AG08396 (cell line): Measurements from ENCODE around the gene NID2.

ENCODE experiments used
- DNase-seq: peaks from one replicate; pipeline ENCODE4 v3.0.0; 2012; ENCODE audit warnings: low spot score, mixed read lengths

Gene NID2

GRCh38 chr14:52079239-52079959 lies 10.5 kb upstream of the NID2 start:
- DNase-seq = no peak

GRCh38 chr14:52078721-52079120 lies 9.9 kb upstream of the NID2 start:
- no peak for DNase-seq

DNA sequence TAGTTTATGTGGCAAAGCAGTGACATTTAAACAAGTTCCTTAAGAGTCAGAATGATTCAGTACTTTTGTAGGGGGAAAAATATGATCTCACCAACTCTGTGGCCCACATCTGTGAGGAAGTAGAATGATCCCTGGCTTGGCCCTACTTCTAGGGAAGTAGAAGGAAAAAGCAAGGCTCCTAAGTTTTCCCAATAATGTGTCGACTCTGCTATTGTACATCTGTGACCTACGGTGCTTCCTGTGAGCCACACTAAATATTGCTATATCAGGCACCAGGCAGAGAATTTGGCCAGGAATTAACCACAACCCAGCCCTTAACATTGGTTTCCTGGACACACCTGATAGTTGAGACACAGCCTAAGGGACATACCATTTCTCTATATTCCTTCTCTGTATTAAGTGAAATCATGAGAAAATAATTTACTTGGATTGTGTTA lies 9.3 kb upstream of the NID2 start:
- DNase-seq = no peak

DNA sequence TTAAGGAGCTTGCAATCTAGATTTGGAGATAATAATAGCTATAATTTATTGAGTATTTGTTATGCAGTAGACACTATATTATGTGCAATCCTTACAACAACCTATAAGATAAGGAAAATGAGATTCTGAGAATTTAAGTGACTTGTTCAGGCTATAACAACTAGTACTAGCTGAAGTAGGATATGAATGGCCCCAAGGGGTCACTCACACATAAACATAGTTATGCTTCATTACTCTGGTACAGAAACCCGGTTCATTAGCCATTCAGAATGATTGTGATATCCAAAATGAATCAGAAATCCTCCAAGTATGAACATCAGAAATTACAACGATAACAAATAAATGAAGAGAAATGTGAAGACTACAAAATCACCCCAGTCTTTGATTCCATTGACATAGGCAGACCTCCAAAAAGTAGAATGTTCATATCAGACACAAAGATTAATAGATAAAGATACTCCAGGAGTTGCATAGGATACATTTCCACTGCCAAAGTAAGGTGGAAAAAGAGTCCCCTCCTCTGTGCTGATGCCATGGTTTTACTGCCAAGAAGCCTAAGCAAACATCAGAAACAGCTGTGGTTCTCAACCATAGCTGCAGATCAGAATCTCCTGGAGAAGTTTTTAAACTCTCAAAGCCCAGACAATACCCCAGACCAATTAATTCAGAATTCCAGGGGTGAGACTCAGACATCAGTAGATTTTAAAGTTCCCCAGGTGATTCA lies 8.6 kb upstream of the NID2 start:
- DNase-seq = no peak

DNA sequence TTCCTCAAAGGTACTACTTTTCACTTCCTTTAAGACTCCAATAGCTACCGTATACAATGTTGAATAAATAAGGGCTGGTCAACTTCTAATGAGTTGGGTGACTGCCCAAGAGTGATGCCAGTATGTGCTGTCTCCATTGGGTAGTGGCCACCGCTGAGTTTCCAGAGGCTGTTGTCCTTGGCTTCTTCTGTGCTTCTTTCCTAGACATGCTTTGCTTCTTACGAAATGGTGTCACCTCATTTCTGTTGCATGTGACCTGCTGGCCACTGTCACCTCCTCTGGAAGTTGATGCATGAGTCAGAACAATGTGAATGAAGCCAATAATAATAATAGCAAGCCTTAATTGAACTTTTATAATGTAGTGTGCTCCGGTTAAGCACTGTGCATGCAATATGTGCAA lies 7.5 kb upstream of the NID2 start:
- peak; percentile 39 for DNase-seq

- DNase-seq = no peak
Measured at GRCh38 chr14:52075371-52075770, 6.5 kb upstream of the NID2 start.

GRCh38 chr14:52073251-52073650 lies 4.4 kb upstream of the NID2 start:
- no peak for DNase-seq

DNA sequence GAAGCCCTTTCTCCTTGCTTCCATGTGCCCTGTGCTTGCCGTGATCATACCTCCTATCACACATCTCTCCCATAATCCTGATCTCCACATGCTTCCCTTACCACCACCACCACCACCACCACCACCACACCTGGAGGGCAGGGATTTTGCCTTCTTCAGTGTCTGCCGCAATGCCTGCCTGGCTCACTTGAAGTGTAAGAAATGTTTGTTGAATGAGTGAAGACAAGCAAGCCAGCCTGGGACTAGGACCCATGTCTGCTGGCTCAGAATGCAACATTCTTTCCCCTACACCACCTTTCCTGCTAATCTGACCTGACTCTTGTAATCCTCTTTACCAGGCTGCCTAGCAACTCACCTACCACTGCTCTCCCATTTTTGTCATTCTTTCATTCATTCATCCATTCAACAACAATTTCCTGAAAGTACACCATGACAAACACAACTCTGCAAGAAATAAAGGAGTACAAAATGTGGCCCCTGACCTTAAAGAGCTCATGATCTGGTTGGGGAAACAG lies 3.5 kb upstream of the NID2 start:
- no peak for DNase-seq

GRCh38 chr14:52071675-52072074 lies 2.8 kb upstream of the NID2 start:
- no peak for DNase-seq

- DNase-seq = no peak
Measured at GRCh38 chr14:52070051-52070431, 1.2 kb upstream of the NID2 start.

DNA sequence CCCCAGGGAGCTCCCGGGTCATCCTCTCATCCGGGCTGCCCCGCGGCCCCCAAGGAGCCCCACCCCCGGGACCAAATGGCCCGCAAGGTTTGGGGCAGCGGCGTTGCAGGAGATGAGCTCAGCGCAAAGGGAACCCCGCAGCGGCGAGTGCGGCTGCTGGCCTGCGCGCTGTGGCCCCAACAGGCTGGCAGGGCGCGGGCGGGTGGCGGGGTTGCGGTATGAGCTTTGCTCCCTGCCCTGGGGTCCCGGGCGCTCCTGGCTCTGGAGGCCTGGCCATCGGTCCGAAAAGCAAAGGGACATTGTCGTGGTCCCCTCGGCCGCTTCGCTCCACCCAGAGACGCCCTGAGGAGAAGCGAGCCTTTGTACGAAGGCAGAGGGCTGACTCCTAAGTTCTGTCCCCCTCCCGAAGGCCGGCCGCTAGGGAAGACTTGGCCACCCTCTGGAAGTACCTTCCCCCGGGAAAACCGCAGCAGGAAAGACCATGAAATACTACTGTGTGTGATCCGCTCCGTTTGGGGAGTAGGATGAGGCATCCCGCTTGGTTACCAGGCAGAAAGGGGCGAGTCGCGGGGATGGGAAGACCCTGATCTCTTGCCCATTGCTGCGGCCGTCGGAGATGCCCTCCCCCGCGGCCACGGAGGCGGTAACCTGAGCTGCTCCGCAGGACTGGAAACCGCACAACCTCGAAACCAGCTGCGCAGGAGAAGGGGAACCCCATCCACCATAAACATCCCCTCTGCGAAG lies 620 bp upstream of the NID2 start:
- DNase-seq = no peak

- peak; percentile 45 for DNase-seq
Measured at GRCh38 chr14:52067873-52068614, 815 bp downstream of the NID2 start.

GRCh38 chr14:52064174-52064573 lies 4.7 kb downstream of the NID2 start:
- no peak for DNase-seq

DNA sequence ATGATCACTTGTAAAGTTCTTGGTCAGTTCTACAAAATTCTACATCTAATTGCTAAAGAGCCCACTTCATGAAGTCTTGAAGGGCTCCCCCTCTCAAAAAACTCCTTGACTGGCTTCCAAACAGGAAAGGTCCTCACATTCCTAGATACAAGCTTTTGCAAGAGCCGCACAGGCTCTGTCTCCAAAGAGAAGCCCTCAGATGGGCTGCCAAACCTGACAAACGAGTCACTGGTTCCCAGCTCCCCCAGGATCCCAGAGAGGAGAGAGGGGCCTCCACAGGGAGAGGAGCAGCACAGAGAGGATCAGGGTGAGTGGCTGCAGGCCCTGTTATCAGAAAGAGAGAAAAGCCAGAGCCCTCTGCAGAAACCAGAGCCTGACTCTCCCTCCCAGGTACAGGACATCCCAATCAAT lies 5.8 kb downstream of the NID2 start:
- no peak for DNase-seq

DNA sequence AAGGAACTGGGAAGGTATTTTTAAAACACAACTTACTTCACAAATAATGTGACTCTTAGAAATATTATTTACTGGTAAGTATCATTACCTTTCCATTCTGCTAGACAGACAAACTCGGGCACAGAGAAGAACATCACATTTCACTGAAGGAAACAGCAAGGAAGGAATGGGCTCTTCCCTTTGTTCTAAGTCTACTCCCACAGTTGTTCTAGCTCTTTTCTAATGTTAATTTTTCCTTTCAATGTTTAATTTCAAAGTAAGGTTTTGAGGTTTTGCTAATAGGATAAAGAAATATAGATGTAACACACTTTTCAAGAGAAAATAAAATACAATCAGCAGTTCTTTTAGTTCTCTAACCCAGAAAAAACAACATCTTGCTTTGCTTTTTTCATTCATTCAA lies 7.0 kb downstream of the NID2 start:
- DNase-seq = no peak

DNA sequence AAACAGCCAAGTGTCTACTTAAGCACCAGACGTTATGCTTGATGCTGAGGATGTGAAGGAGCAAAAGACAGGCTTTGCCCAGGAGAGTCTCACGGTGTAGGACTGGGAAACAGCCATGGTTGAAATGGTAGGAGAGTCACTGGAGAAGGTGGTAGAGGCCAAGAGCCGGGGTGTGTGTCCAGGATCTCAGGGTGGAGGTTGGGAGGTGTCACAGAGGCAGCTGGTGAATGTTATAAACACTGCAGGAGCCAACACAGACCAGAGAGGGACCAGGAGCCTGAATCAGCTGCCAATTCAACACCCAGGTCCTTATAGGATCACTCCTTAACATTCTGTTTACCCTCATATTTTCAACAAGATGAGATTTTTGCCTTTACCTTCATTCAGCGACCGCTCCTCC lies 7.5 kb downstream of the NID2 start:
- DNase-seq = no peak

DNA sequence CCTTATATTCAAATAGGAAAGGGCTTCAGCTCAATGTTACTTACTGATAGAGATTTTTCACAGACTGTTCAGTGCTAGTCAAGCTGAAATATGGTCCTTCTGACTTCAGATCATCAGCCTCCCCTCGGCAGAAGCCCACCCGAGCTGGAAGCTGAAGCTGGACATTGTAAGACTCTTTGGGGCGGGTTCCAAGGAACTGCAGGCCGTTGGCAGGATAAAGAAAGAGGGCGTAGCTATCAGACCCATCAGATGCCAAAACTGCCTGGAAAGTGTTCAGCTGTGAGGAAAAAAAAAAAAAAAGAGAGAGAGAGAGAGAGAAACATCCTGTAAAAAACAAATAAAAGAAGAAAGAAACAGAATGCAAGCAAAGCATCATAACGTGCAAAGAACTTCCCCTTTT lies 8.8 kb downstream of the NID2 start:
- DNase-seq = no peak

GRCh38 chr14:52059649-52060048 lies 9.2 kb downstream of the NID2 start:
- DNase-seq = no peak

DNA sequence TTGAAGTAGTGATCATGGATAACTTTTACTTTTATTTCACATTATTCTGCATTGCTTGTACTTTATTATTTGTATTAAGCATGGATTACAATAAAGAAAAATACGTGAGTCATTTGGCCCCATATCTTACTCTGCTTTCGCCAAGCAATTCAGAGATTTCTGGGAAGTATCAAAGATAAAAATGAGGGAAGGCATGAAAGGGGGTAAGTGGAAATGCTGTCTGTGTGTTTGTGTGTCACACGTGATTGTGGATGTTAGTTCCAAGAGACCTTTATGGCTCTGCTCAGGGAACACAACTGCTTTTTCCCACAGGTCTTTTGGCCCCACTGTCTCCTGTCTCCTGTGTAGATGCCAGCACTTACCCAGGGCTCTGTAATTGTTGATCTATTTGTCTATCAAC lies 10.5 kb downstream of the NID2 start:
- DNase-seq = no peak

- DNase-seq = no peak
Measured at GRCh38 chr14:52055167-52055566, 13.7 kb downstream of the NID2 start.

DNA sequence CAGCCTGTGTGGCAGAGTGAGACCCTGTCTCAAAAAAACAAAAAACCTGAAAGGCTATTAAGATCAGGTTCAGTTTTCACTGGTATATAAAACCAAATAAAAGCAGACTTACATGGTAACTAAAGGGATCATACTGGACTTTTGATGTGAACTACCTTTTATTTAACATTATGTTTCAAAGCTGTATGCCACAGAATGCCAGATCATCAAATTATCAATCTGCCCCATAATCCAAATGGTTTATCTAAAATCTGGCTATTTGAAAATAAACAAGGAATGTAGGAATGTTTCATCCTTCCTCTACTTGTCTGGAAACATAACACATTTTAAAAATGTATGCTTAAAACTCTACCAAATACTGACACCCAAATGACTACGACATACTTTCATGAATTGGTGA lies 14.2 kb downstream of the NID2 start:
- DNase-seq = no peak

- no peak for DNase-seq
Measured at GRCh38 chr14:52053044-52053443, 15.8 kb downstream of the NID2 start.
